Upper lobe of left lung (tissue), 6 donors: ENCODE measurements around the gene TMEM117. TPM values are rescaled to one million over a fixed set of nuclear protein-coding genes. Genes with fewer than 3 reads are reported as not detected.

Experiments used
- ATAC-seq, 2 donors: fragments of 200-7000 bp; cut with Tn5 transposase; one replicate each; pipeline ENCODE4 v1.9.1; 2022; ENCODE audit warnings: mild to moderate bottlenecking in 2 of 2, moderate library complexity in 2 of 2; ENCODE audit not compliant: low FRiP score in 2 of 2
- DNase-seq, 2 donors: peaks; one replicate each; pipeline ENCODE4 v3.0.0-alpha.2; 2019 to 2020
- H3K27ac ChIP-seq, 4 donors: fragments of 200-600 bp; sonication (generic); one replicate each; pipeline ENCODE4 v1.5.1; 2016 to 2019
- H3K27me3 ChIP-seq, 4 donors: fragments of 200-600 bp; sonication (generic); one replicate each; pipeline ENCODE4 v1.5.1; 2017 to 2019
- H3K36me3 ChIP-seq, 4 donors: fragments of 200-600 bp; sonication (generic); one replicate each; pipeline ENCODE4 v1.5.1; 2016 to 2019
- H3K4me1 ChIP-seq, 4 donors: fragments of 200-600 bp; sonication (generic); one replicate each; pipeline ENCODE4 v1.5.1; 2018 to 2019
- H3K4me3 ChIP-seq, 4 donors: fragments of 200-600 bp; sonication (generic); one replicate each; pipeline ENCODE4 v1.5.1; 2017 to 2019; ENCODE audit warnings: mild to moderate bottlenecking in 2 of 4, moderate library complexity in 1 of 4
- H3K9me3 ChIP-seq, 4 donors: fragments of 200-600 bp; sonication (generic); one replicate each; pipeline ENCODE4 v1.5.1; 2018 to 2019
- CTCF ChIP-seq, 6 experiments: fragments of 450-650 bp in 4 of 6; fragments of 200-600 bp in 2 of 6; sonication (generic) in 2 of 6; IDR thresholded peaks; one replicate each; pipeline ENCODE4 v1.5.1; 2016 to 2019; ENCODE audit warnings: antibody characterized with exemption in 6 of 6
- EP300 ChIP-seq, 4 donors: sonication (generic); formaldehyde crosslinking; IDR thresholded peaks; one replicate each; pipeline ENCODE4 v1.5.1; 2017; ENCODE audit warnings: antibody characterized with exemption in 4 of 4, control low read depth in 2 of 4
- POLR2A ChIP-seq, 4 donors: fragments of 450-650 bp; IDR thresholded peaks; one replicate each; pipeline ENCODE4 v1.5.1; 2016 to 2017; ENCODE audit warnings: antibody characterized with exemption in 4 of 4, mild to moderate bottlenecking in 2 of 4
- POLR2AphosphoS5 ChIP-seq, 2 donors: sonication (generic); formaldehyde crosslinking; IDR thresholded peaks; one replicate each; pipeline ENCODE4 v1.5.1; 2017; ENCODE audit warnings: antibody characterized with exemption in 2 of 2
- WGBS, 2 donors: methylation state at CpG; one replicate each; pipeline ENCODE4 v1.1.5; 2017 to 2018; 5-methylcytosine and 5-hydroxymethylcytosine counted together
- total RNA-seq, 6 donors: library from RNA; depleted of rRNA in 4 of 6; stranded (reverse); fragments of >200 nt in 4 of 6; gene quantifications; one replicate each; pipeline versions ENCODE4 v1.1.0 to v1.2.1, GENCODE V29; 2016 to 2021
- donor health status: DM: no; HTN: no; CAD: no; lungs with moderate emphysema.
- donor health status: DM: no; HTN: yes; CAD: no; lungs with severe emphysema.

The TMEM117 gene
- total RNA-seq, 6 donors from 2014 or later = 2.6 to 8.4 (median 4.2) TPM

DNA sequence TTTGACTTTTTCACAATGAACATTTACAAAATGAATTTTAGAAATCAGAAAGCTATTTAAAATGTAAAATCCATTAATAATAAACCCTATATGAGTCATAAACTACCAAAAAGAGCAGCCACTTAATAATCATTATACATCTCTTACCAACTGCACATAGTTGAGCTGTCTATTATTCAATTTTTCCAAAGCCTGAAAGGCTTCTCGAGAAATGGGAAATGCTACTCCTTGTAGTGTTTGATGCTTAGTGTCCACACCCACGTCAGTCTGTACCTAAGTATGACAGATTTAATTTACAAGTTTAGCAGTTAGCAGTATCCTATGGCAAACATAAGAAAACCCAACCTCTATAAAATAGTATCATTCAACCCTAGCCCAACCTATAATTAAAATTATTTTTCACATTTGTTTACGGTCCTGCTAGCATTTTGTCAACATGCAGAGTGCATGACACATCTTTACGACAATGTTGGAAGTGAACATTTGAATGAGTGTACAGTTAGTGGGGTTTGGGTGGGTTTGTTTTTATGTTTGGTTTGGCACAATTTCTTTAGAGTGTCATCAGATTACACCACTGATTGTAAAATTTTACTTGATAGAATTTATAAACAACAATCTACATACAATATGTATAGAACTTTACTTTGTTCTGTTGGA, 38.2 kb upstream of the TMEM117 start:
- DNase-seq = no peak
- H3K9me3 ChIP-seq = no peaks in the 10 kb centered on the region

GRCh38 chr12:43805149-43805859, 30.6 kb upstream of the TMEM117 start:
- DNase-seq (no peak), ATAC-seq (no peak)
- WGBS, 2 donors = 8 to 10% methylated on average over 20 of the region's 20 CpGs
- TF ChIP-seq POLR2AphosphoS5 (IDR thresholded peaks at IDR 0.05) (no peak), EP300 (IDR thresholded peaks at IDR 0.05) (no peak), POLR2A (IDR thresholded peaks at IDR 0.05) (no peak), CTCF (IDR thresholded peaks at IDR 0.05) (no peak)
- Histone ChIP-seq H3K27ac (peak overlapping the region; percentile 96 to 99 (median 97)), H3K9me3 (no peaks in the 10 kb centered on the region), H3K36me3 (peaks cover 6 to 32% (median 10%) of the 10 kb centered on the region in 4 donors), H3K4me1 (peaks cover 10 to 32% (median 17%) of the 10 kb centered on the region in 4 donors), H3K27me3 (no peaks in the 10 kb centered on the region), H3K4me3 (peak overlapping the region; percentile 43 to 98 (median 92))

More for the DNA sequence above, 38.2 kb upstream of the TMEM117 start:
- Histone ChIP-seq H3K36me3 (peaks cover 8 to 85% (median 38%) of the 10 kb centered on the region in 4 donors), H3K27me3 (no peaks in the 10 kb centered on the region), H3K27ac (no peak overlapping the region), H3K4me1 (peaks cover 0 to under 1% (median 0%) of the 10 kb centered on the region in 4 donors), H3K4me3 (no peak overlapping the region)
- no peak for TF ChIP-seq POLR2A (IDR thresholded peaks at IDR 0.05)
- no peak for TF ChIP-seq POLR2AphosphoS5 (IDR thresholded peaks at IDR 0.05)
- TF ChIP-seq EP300 (IDR thresholded peaks at IDR 0.05) = no peak
- TF ChIP-seq CTCF (IDR thresholded peaks at IDR 0.05) = no peak
- WGBS, 2 donors = 87 to 92% methylated on average over 4 of the region's 4 CpGs
- ATAC-seq = no peak

DNA sequence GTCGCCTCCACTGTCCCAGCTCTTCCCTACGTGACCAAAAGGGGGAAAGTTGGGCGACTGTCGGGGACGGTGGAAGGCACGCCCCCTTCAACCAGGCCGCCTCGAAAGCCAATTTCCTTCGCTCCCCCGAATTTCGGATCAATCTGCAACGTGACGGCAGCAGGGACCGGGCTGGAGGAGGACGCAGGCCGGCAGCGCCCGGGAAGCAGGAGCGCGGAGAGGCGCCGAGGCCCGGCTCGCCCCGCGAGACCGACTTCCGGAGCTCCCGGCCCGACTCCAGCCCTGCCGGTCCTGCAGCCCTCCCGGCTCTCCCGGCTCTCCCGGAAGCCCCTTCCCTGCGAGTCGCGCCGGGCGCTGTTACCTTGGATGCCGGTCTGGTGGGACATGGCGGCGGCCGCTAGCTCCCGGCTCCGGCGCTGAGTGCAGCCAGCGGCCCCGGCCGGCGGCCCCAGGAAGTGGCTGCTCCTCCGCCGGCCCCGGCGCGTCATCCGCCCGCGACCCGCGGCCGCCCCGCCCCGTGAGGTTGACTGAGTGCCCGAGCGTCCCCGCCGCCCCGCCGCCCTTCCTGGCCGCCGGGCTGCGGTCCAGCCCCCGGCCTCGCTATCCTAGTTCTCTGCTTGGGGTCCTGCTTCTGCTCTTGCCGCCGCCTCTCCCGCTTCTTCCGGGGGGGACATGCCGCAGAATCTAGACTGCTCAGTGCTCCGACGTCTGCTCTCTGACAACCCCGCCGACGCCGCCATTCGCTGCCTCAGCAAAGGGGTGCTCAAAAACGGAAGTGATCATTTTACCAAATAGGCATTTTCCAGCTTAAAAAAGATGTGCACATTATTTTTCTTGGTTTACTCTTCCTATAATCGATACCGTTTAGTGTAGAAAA, 29.8 kb upstream of the TMEM117 start, which contains the start of gene TWF1:
Gene TWF1, minus strand, starts transcription at position 458 of the 877 bp plus-strand sequence. Its CDS starts 72 bp downstream, at position 386.
- peak within 1 kb of the TSS; percentile 43 to 98 (median 92) for H3K4me3 ChIP-seq
- H3K9me3 ChIP-seq = no peaks in the 10 kb centered on the region
- WGBS, 2 donors = 0% methylated on average over 19 to 33 of the region's 89 CpGs
- TF ChIP-seq POLR2AphosphoS5 (IDR thresholded peaks at IDR 0.05) = peak; percentile 60 to 72
- TF ChIP-seq EP300 (IDR thresholded peaks at IDR 0.05) = no peak
- TF ChIP-seq CTCF (IDR thresholded peaks at IDR 0.05) = peak in 5 of 6 experiments; percentile 20 to 59 (median 32)
- peak in 3 of 4 donors; percentile 52 to 93 (median 92) for TF ChIP-seq POLR2A (IDR thresholded peaks at IDR 0.05)
- peaks cover 4 to 25% (median 7%) of the 10 kb centered on the region in 4 donors for H3K36me3 ChIP-seq
- H3K27ac ChIP-seq = peak within 1 kb of the TSS; percentile 96 to 99 (median 97)
- ATAC-seq = peak; percentile 96 to 100
- peak; percentile 91 to 99 for DNase-seq
- no peaks in the 10 kb centered on the region for H3K27me3 ChIP-seq
- peaks cover 10 to 32% (median 17%) of the 10 kb centered on the region in 4 donors for H3K4me1 ChIP-seq

DNA sequence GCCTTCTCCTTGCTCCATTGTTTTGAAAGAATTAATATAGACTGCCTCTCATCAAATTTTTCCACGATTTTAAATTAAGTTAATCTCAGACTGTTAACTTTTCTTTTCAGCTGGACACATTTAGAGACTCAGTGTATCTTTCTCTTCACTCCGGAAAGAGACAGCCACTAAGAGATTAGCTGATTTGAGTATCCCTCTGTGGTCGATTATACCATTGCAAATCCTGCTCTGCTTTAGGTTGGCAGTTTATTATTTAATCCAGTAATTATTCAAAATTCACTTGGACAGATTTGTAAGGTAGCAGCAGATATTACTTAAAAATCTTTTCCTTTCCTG, 29.2 kb upstream of the TMEM117 start:
- no peaks in the 10 kb centered on the region for H3K9me3 ChIP-seq
- DNase-seq = no peak
- peak overlapping the region; percentile 96 to 99 (median 97) for H3K27ac ChIP-seq
- peaks cover 3 to 18% (median 4%) of the 10 kb centered on the region in 4 donors for H3K36me3 ChIP-seq
- H3K27me3 ChIP-seq = no peaks in the 10 kb centered on the region
- no peak for ATAC-seq
- WGBS, 2 donors = 9 to 10% methylated on average over 3 of the region's 3 CpGs
- no peak for TF ChIP-seq CTCF (IDR thresholded peaks at IDR 0.05)
- no peak for TF ChIP-seq EP300 (IDR thresholded peaks at IDR 0.05)
- no peak for TF ChIP-seq POLR2AphosphoS5 (IDR thresholded peaks at IDR 0.05)
- TF ChIP-seq POLR2A (IDR thresholded peaks at IDR 0.05) = no peak
- H3K4me3 ChIP-seq = peak overlapping the region; percentile 43 to 98 (median 92)
- H3K4me1 ChIP-seq = peaks cover 10 to 32% (median 17%) of the 10 kb centered on the region in 4 donors
